ENCODE results near the gene IPO5.

The IPO5 gene

DNA sequence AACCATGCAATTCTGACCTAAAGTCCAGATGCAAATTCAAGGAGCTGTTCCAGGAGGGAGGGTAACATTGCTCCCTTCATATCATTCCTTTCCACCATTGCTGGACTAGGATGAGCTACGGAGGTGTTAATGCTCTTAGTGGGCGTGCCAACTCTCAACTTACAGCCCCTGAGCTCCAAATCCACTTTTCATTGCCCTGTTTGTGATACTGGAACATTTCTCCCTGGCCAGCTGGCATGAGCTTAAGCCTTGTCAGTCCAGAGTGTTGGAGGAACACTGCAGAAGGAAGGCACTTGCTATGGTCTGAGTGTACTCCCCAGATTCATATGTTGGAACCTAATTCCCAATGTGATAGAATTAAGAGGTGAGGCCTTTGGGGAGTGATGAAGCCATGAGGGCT is 119.0 kb downstream of the IPO5 start:
- Histone ChIP-seq H3K4me1 (ENCODE audit: insufficient read depth, low read length) (peaks cover 22% of the 10 kb centered on the region), H3K27ac (ENCODE audit: low read length) (no peak overlapping the region), H3K4me2 (ENCODE audit: insufficient read depth, low read length) (no peak overlapping the region), H3K27me3 (ENCODE audit: insufficient read depth, low read length, poor library complexity) (peaks cover 5% of the 10 kb centered on the region), H3K36me3 (ENCODE audit: insufficient read depth, low read length) (no peaks in the 10 kb centered on the region), H3K79me2 (ENCODE audit: insufficient read depth, low read length) (no peaks in the 10 kb centered on the region), H3K9me3 (ENCODE audit: insufficient read depth, low read length, severe bottlenecking) (no peaks in the 10 kb centered on the region), H3K9ac (ENCODE audit: low read depth, low read length) (no peak overlapping the region), H4K20me1 (ENCODE audit: insufficient read depth, low read length) (no peaks in the 10 kb centered on the region), H3K4me3 (ENCODE audit: low read depth in 1 of 2, low read length in 2 of 2) (no peak overlapping the region), H2AFZ (ENCODE audit: low read depth, low read length) (no peak overlapping the region)
- ATAC-seq (ENCODE audit: insufficient read depth, low read depth) (no peak), DNase-seq (no peak)
- no peak for TF ChIP-seq EZH2 (IDR thresholded peaks at IDR 0.05; ENCODE audit: borderline replicate concordance, low read depth, low read length, severe bottlenecking)
- no peak for TF ChIP-seq CTCF (IDR thresholded peaks at IDR 0.05; ENCODE audit: borderline replicate concordance, extremely low read depth, low read length, poor library complexity, severe bottlenecking)
